ENCODE data around the gene ZNHIT2.

DNA sequence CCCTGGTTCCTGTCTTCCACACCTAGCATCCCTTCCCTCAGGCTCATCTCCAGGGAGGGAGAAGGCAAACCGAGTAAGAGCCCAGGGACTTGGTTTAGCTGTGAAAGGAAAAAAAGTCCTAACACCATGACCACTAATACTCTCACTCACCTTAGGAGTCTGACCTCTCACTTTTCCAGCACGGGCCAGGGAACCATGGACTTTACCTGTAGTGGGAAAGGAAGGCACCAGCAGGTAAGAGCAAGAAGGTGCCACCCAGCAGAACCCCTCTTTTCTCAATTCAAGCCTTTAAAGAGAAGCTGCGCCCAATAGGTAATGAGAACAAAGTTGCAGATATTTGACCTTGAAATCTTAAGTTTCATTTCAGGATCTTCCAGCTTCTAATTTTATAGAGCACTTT is 3.3 kb upstream of the ZNHIT2 start:
- TF ChIP-seq GATA3 (IDR thresholded peaks at IDR 0.05; ENCODE audit: low read depth, low read length) (no peak), GATA2 (IDR thresholded peaks at IDR 0.05; ENCODE audit: low read depth, low read length) (no peak)

Measured in SH-SY5Y (cell line).